NCI-H1694 treated with DMSO at 0.1 percent for 48 hours (cell line): Measurements from ENCODE around the gene GRP.

Experiments
- DNase-seq: peaks from one replicate; lab custom pipeline; 2025; lab: John Stamatoyannopoulos, UW

GRP gene

DNA sequence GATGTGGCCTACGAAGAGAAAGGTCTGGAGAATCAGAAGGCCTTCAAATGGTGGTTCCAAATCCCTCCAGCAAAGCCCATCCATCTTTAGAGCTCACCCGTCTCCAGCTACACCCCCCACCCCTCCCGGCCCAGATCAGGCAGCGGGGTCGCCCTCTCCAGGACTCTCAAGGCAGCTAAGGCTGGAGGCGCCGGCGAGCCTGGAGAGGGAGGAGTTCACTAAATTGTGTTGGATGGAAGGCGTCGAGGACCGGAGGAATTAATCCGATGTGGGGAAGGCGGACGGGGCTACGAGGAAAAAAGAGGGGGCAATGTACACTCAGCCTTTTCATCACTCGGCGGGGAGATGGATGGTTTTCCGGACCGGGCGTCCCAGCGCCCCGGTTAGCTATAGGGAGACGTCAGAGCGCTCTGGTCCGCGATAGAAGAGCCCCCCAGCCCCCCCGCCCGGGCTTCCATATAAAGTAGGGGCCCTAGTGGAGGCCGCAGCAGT is at the start of gene GRP:
Gene GRP, plus strand, starts transcription at position 487 of the 492 bp plus-strand sequence. CDS start 108 bp downstream, outside the sequence.
- no peak for DNase-seq

DNA sequence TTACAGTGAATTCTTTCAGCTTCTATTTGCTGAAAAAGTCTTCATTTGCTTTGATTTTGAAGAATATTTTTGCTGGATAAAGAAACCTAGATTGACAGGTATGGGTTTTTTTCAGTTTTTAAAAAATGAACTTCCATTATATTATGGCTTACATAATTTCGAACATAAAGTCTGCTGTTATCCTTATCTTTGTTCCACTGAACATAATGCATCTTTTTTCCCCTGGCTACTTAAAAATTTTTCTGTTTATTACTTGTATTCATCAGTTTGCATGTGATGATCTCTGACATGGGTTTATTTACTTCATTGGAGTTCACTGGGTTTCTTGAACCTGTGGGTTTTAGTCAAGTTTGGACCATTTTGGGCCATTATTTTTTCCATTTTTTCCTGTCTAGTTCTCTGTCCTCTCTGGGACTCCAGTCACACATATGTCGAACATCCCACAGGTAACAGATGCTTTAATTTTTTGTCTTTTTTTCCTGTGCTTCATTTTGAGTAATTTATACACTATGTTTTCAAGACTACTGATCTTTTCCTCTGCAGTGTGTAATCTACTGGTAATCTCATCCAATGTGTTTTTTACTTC is 47.2 kb upstream of the GRP start:
- no peak for DNase-seq

DNA sequence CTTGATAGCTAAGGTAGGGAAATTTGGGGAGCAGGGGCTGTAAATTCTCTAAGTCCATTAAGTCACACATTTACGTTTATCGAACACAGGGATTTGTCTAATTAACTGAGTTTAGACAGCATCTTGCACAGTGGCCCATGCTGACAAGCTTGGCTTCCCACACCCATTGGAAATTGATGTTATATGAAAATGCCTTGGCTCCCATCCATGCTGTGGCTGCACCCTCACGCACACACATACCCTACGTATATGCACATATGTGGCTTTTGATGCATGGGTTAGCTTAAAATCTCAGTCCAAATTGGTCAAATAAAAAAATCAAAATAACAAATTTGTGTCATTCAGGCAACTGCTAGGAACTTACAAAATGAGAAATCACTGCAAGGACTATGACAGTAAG is 42.5 kb upstream of the GRP start:
- no peak for DNase-seq

DNA sequence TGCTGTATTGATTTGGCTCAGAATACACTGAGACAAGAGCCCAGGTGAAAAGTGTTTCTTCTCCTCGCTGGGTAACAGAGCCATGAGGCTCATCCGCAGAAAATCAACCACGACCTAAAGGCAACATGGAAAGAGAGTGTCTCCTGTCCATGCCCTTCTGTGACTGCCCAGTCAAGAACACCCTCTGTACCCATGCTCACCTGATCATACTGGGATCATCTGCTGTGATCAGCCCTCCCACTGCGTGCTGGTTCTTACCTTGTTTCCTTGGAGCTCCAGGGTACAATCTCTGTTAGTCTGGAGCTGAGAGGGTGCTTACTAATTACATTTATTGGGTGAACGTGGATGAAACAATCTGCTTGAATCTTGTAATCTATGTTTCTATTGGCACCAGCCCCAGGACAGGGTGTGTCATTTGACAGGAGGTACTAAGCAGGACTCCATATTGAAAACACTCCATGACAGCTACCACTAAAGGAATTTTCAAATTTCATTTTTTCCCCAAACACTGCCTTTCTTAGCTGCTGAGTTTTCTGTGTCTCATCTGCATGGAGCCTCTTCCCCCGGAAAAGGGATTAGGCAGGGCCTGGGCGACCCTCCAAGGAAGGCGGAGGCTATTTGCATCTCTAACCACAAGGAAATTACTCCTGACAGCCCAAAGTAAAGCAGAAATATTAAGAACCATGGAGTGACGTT is 39.7 kb upstream of the GRP start:
- DNase-seq: no peak

DNA sequence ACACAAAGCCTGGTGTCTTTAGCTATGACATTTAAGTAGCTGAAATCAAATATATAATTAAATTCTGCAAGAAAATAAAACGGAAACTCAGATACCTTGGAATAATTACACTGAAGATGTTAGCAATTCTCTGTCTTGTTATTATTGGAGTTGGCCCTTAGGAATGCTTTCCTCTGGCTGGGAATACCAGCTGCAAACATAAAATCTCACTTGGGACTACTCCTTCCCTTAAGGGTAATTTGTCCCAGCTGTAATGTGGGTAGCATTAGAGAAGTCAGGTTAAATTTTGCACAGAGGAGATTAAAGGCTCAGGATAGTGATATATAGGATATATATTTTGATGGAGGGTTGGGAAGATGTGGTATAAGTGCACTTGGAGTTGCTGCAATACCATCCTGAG is 37.3 kb upstream of the GRP start:
- DNase-seq: no peak

- DNase-seq: no peak
Observed at GRCh38 chr18:59189008-59189407, 30.9 kb upstream of the GRP start.

DNA sequence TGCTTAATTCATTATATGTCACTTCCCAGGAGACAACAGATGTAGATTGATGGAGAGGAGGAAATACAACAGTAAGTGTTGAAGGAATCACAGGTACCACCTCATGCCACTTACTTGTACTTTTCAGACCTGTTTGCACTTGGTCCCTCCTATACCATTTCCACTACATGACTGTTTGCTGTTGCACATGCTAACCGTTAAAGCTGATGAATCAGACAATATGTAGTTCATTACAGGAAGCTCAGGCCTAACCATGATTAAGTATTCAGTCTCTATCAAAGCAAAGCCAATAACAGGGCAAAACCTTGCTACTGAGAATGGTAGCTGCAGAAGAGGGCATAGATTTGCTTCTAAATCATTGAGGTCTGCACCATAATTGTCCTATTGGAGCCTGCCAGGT is 30.2 kb upstream of the GRP start:
- no peak for DNase-seq

DNA sequence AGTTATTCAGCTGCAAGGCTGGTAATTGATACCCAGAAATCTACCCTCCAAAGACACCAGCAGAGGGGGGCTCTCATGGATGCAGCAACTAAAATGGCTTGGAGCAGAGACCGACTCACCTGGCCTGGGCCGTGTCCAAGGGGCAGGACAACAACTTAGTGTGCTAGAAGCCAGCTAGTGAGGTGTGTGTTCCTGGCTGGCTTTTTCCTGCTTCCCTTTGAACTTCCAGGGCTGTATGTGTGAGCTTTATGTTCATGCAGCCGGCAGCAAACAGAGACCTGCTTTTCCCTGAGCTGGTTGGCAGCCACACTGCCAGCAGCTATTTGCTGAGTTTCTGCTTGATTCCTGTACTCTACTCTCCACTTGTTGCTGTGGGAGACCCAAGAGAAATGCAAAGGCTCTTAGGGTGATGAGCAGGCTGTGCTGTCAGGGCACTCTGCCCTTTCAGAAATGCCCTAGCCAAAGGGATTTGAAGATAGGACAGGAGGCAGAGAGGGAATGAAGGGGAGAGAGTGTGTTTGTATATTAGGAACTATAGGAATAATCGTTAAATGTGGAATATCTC is 23.7 kb upstream of the GRP start:
- DNase-seq: peak; percentile 40

DNA sequence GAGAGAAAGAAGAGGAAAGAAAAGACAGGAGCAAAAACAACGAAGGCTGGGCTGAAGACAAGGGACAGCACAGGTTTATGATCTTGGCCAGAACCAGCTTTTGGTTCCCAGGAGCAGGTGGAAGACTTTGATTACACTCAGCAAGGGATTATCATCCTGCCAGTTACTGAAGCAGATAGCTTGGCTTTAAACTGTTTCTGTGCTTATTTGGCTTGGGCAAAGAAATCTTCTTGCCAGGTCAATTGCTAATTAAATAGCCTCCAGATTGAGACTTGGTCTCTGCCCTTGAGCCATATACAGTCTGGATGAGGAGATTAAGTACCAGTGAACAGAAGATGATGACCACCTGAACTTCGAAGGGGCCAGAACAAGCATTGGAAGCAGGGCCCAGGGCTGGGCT is 22.3 kb upstream of the GRP start:
- no peak for DNase-seq

DNA sequence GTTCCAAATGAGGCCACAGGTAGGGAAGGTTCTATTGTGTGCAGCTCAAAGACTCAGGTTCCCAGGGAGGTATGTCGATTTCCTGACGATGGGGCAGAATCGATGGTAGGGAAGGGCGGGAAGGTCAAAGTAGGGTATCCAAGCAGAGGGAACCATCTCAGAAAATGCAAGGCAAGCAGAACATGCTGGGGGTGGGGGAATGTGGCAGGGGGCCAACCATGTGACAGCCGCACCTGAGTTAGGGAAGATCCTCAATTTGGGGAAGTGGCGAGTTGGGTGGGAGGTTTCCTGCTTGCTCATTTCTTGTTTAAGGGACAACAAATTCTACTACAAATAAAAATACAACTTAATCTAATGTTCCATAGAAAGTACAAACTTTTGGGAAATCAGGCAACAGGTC is 21.7 kb upstream of the GRP start:
- DNase-seq: no peak

GRCh38 chr18:59200787-59201186 is 19.2 kb upstream of the GRP start:
- no peak for DNase-seq

- DNase-seq: no peak
Observed at GRCh38 chr18:59202258-59202820, 17.6 kb upstream of the GRP start.

GRCh38 chr18:59207506-59207905 is 12.5 kb upstream of the GRP start:
- DNase-seq: no peak

DNA sequence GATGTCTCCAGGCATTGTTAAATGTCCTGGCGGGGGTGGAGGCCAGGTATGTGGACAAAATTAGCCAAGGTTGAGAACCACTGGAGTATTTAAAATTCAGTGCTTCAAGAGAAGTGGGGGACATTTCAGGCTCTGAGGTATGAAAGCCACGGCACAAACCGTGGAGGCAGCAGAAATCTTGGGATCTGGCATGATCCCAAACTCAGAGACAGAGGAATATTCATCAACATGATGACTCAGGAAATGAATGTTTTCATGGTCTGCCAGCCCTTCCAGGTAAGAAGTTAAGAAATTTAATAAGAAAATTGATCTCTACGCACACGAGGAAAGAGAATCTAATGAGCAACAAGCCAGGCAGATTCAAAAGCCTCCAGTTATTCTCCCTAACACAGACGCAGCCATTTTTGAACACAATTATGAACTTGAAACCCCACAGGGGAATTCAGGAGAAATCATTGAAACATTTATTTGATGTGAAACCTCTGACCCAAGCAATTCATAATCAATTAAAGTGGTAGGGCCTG is 11.3 kb upstream of the GRP start:
- DNase-seq: no peak

DNA sequence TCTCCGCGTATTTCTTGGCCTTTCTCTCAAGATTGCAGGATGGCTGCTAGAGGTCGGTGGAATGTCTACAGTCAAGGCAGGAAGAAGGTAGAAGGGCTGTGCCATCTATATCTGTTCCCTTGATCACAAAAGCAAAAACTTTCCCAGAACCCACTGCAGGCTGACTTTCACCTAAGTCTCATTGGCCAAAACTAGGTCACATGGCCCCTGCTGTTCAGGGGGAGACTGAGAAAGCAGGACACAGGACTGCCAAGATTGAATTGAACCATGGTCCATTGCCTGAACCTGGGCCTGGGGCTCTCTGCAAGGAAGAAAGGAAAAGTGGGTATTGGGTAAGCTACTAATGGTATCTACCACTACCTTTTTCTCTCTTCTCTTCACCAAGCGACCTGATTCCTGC is 9.7 kb upstream of the GRP start:
- DNase-seq: no peak

DNA sequence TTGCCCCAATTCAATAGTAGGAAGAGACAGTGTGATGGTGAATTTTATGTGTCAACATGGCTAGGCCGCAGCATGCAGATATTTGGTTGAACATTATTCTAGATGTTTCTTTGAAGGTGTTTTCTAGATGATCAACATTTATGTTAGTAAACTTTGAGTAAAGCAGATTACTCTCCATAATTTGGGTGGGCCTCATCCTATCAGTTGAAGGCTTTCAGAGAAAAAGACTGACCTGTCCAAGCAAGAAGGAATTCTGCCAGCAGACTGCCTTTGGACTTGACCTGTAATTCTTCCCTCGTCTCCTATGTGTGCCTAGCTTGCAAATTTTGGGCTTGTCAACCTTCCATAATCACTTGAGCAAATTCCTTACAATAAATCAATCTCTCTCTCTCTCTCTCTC is 8.3 kb upstream of the GRP start:
- no peak for DNase-seq

GRCh38 chr18:59218018-59218417 is 1.9 kb upstream of the GRP start:
- DNase-seq: no peak

- DNase-seq: no peak
Observed at GRCh38 chr18:59220164-59220783, 316 bp downstream of the GRP start.

- DNase-seq: no peak
Observed at GRCh38 chr18:59220784-59221765, 1.1 kb downstream of the GRP start.

DNA sequence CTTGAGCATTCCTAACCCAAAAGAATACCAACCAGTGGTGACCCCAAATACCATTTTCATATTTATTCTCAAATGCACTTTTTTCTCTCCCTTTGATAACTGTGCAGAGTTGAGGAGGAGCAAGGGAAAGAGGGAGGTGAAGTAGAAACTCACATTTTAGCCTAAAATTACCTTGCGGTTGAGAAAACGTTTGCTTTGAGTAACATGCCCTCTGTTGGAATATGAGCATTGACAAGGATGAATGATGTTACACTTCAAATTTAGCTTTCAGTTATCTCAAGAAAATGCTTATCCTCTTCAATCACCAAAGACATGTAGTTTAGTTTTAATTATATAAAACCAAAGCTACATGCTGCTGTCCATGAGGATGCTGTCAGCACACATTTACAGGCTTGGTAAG is 2.4 kb downstream of the GRP start:
- DNase-seq: no peak

GRCh38 chr18:59228351-59228750 is 8.4 kb downstream of the GRP start:
- DNase-seq: no peak
